ENCODE results near the gene MAIP1.
A peak's percentile ranks its signal among the peaks of the same experiment; 100 is the strongest.

The MAIP1 gene

GRCh38 chr2:199951023-199951422 is 4.4 kb upstream of the MAIP1 start:
- peak; percentile 59 for DNase-seq

GRCh38 chr2:199955007-199955338 is 409 bp upstream of the MAIP1 start:
- DNase-seq: no peak

GRCh38 chr2:199956062-199956380 is 639 bp downstream of the MAIP1 start:
- no peak for DNase-seq

GRCh38 chr2:199958014-199958413 is 2.6 kb downstream of the MAIP1 start:
- no peak for DNase-seq

GRCh38 chr2:199962203-199962602 is 6.8 kb downstream of the MAIP1 start:
- peak; percentile 66 for DNase-seq

GRCh38 chr2:199966405-199966804 is 11.0 kb downstream of the MAIP1 start:
- no peak for DNase-seq

- DNase-seq: no peak
Measured at GRCh38 chr2:199966976-199967375, 11.6 kb downstream of the MAIP1 start.

- DNase-seq: no peak
Measured at GRCh38 chr2:199968126-199968525, 12.7 kb downstream of the MAIP1 start.

- DNase-seq: no peak
Measured at GRCh38 chr2:199972088-199972626, 16.8 kb downstream of the MAIP1 start.

GRCh38 chr2:199973703-199974102 is 18.3 kb downstream of the MAIP1 start:
- DNase-seq: no peak

GRCh38 chr2:199975273-199975895 is 20.0 kb downstream of the MAIP1 start:
- DNase-seq: no peak

GRCh38 chr2:199977984-199978415 is 22.6 kb downstream of the MAIP1 start:
- peak; percentile 90 for DNase-seq

- DNase-seq: no peak
Measured at GRCh38 chr2:199979398-199979797, 24.0 kb downstream of the MAIP1 start.

GRCh38 chr2:199979832-199980628 is 24.6 kb downstream of the MAIP1 start:
- DNase-seq: peak; percentile 83

- DNase-seq: no peak
Measured at GRCh38 chr2:199982126-199982843, 26.9 kb downstream of the MAIP1 start.

- no peak for DNase-seq
Measured at GRCh38 chr2:199983534-199983933, 28.2 kb downstream of the MAIP1 start.

GRCh38 chr2:199984159-199984558 is 28.8 kb downstream of the MAIP1 start:
- no peak for DNase-seq

GRCh38 chr2:199984755-199985154 is 29.4 kb downstream of the MAIP1 start:
- no peak for DNase-seq

GRCh38 chr2:199985625-199986207 is 30.3 kb downstream of the MAIP1 start:
- DNase-seq: peak; percentile 76

- no peak for DNase-seq
Measured at GRCh38 chr2:199987586-199987985, 32.2 kb downstream of the MAIP1 start.

- no peak for DNase-seq
Measured at GRCh38 chr2:199988151-199988550, 32.8 kb downstream of the MAIP1 start.

- DNase-seq: no peak
Measured at GRCh38 chr2:199989822-199990221, 34.4 kb downstream of the MAIP1 start.

- DNase-seq: no peak
Measured at GRCh38 chr2:199991691-199992090, 36.3 kb downstream of the MAIP1 start.
